Effector memory CD4-positive, alpha-beta T cell (primary cell): ENCODE measurements around the gene SKIC3.

Experiments
- DNase-seq, 3 donors: peaks; one replicate each; pipeline ENCODE4 v3.0.0-alpha.2; 2020
- H3K27ac ChIP-seq: 2 replicates; pipeline ENCODE4 v1.7.0; 2013; ENCODE audit warnings: mild to moderate bottlenecking, low read length, moderate library complexity; ENCODE audit not compliant: insufficient read depth, poor library complexity, severe bottlenecking
- H3K27me3 ChIP-seq: replicated peaks from 2 replicates; pipeline ENCODE4 v1.7.0; 2013; ENCODE audit warnings: mild to moderate bottlenecking, low read length; ENCODE audit not compliant: insufficient read depth, control insufficient read depth, poor library complexity, severe bottlenecking
- H3K36me3 ChIP-seq: 2 replicates; pipeline ENCODE4 v1.7.0; 2013; ENCODE audit warnings: mild to moderate bottlenecking, low read length, moderate library complexity; ENCODE audit not compliant: control insufficient read depth, insufficient read depth
- H3K4me1 ChIP-seq: 2 replicates; pipeline ENCODE4 v1.7.0; 2013; ENCODE audit warnings: low read length, mild to moderate bottlenecking; ENCODE audit not compliant: control insufficient read depth, insufficient read depth, poor library complexity, severe bottlenecking
- H3K4me3 ChIP-seq: 2 replicates; pipeline ENCODE4 v1.7.0; 2013; ENCODE audit warnings: low read length, low read depth, mild to moderate bottlenecking; ENCODE audit not compliant: insufficient read depth, poor library complexity, severe bottlenecking
- H3K9me3 ChIP-seq: 2 replicates; pipeline ENCODE4 v1.7.0; 2013; ENCODE audit warnings: mild to moderate bottlenecking, low read length, moderate library complexity; ENCODE audit not compliant: control insufficient read depth

The SKIC3 gene

GRCh38 chr5:95533761-95534160, 21.0 kb downstream of the SKIC3 start:
- Histone ChIP-seq H3K27me3 (no peaks in the 10 kb centered on the region), H3K4me3 (no peak overlapping the region), H3K27ac (no peak overlapping the region), H3K36me3 (peaks cover 38% of the 10 kb centered on the region), H3K4me1 (no peaks in the 10 kb centered on the region), H3K9me3 (no peaks in the 10 kb centered on the region)
- no peak for DNase-seq

DNA sequence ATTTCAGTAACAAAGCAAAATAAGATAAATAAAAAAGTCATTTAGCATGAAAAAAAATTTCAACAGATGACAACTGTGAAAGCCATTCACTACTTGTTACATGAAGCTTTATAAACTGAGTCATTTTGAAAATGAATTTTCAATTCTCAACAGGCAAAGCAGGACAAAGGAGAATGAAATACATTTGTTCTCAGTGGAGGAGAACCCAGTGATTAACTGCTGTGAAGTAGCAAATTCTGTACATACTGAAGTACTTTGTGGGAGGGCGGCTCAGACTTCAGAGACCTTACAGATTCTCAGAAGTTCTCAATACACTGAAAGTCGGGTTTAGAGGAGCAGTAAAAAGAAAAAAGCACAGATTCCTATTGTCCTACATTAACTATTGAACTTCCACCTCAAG, 21.7 kb downstream of the SKIC3 start:
- peaks cover 45% of the 10 kb centered on the region for H3K36me3 ChIP-seq
- no peak for DNase-seq
- no peaks in the 10 kb centered on the region for H3K9me3 ChIP-seq
- no peak overlapping the region for H3K27ac ChIP-seq
- no peak overlapping the region for H3K4me3 ChIP-seq
- no peaks in the 10 kb centered on the region for H3K4me1 ChIP-seq
- H3K27me3 ChIP-seq: no peaks in the 10 kb centered on the region

DNA sequence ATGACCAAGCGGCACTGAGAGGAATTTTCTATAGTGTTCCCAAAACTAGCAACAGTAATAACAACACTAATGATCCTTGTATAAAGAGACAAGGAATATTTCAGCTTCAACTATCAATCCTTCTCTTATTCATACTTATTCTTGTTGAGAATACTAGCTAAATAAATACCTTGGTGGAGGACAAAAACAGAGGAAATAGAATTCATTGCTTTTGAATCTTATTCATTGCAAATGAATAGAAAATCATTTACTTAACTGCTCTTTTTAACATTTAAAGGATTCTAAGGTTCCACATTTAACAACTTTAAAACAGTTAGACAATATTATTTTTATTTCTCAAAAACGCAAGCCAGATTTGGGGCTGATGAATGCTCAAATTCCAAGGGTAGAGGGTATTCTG, 22.4 kb downstream of the SKIC3 start:
- no peaks in the 10 kb centered on the region for H3K27me3 ChIP-seq
- H3K36me3 ChIP-seq: peaks cover 46% of the 10 kb centered on the region
- no peaks in the 10 kb centered on the region for H3K9me3 ChIP-seq
- no peak overlapping the region for H3K4me3 ChIP-seq
- no peak for DNase-seq
- no peaks in the 10 kb centered on the region for H3K4me1 ChIP-seq
- no peak overlapping the region for H3K27ac ChIP-seq

DNA sequence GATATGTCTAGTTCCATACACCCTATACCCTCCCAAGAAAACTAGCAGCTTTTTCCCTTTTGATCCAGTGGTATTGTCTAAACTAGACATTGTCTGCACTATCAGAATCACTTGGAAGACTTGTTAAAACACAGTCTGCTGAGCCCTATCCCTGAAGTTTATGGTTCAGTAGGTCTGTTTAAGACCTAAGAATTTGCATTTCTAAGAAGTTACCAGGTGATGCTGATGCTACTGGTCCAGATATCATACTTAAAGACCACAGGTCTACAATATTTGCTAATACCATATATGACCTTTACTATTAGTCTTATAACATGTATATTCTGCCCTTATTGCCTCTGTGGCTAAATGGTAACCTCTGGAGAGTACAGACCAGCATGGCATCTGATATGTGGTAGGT, 23.3 kb downstream of the SKIC3 start:
- H3K9me3 ChIP-seq: no peaks in the 10 kb centered on the region
- peaks cover 38% of the 10 kb centered on the region for H3K36me3 ChIP-seq
- no peak overlapping the region for H3K4me3 ChIP-seq
- H3K27me3 ChIP-seq: no peaks in the 10 kb centered on the region
- H3K27ac ChIP-seq: no peak overlapping the region
- no peak for DNase-seq
- no peaks in the 10 kb centered on the region for H3K4me1 ChIP-seq

DNA sequence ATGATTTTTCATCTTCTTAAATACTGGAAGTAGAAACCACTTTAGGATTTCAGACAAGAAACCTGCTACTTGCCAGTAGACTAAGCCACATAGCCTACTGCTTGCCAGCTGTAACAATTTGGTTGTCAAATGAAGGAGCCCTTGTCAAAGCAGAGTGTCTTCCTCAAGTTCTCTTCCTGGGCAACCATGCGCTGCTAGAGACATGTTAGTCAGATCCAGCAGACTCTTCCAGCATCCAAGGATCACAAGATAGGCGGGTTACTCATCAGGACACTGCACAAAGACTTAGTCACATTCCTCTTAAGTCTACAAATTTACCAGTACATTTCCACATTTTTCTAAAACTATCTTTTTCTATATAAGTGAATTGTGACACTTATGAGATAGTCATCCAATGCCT, 24.4 kb downstream of the SKIC3 start:
- no peaks in the 10 kb centered on the region for H3K27me3 ChIP-seq
- H3K27ac ChIP-seq: no peak overlapping the region
- no peaks in the 10 kb centered on the region for H3K9me3 ChIP-seq
- DNase-seq: no peak
- H3K4me3 ChIP-seq: no peak overlapping the region
- H3K36me3 ChIP-seq: peaks cover 38% of the 10 kb centered on the region
- H3K4me1 ChIP-seq: no peaks in the 10 kb centered on the region

- Histone ChIP-seq H3K36me3 (peaks cover 45% of the 10 kb centered on the region), H3K27me3 (no peaks in the 10 kb centered on the region), H3K4me3 (no peak overlapping the region), H3K9me3 (no peaks in the 10 kb centered on the region), H3K27ac (no peak overlapping the region), H3K4me1 (no peaks in the 10 kb centered on the region)
- no peak for DNase-seq
Measured at GRCh38 chr5:95528565-95528964, 26.2 kb downstream of the SKIC3 start.

DNA sequence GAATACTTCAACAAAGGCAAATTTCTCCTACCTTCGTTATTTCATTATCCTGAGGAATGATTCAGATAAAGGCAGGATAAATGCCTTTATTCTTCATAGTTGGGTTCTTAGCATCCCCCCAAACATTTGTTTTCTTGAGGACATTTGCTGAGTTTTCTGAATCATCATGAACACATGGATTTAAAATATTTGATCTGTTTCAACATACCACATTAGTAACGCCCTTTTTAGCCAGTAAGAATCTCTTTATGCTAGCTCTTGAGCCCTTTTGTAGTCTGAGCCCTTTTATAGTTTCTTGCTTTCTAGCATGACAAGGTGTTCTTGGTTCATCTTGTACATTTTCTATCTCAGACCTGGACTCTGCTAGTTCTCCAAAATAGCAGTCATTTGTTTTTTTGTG, 27.9 kb downstream of the SKIC3 start:
- no peak overlapping the region for H3K27ac ChIP-seq
- H3K36me3 ChIP-seq: peaks cover 54% of the 10 kb centered on the region
- no peak overlapping the region for H3K4me3 ChIP-seq
- DNase-seq: no peak
- no peaks in the 10 kb centered on the region for H3K27me3 ChIP-seq
- no peaks in the 10 kb centered on the region for H3K9me3 ChIP-seq
- H3K4me1 ChIP-seq: no peaks in the 10 kb centered on the region

- no peak for DNase-seq
- Histone ChIP-seq H3K36me3 (peaks cover 55% of the 10 kb centered on the region), H3K27ac (no peak overlapping the region), H3K27me3 (no peaks in the 10 kb centered on the region), H3K9me3 (no peaks in the 10 kb centered on the region), H3K4me1 (no peaks in the 10 kb centered on the region), H3K4me3 (no peak overlapping the region)
Measured at GRCh38 chr5:95524423-95524822, 30.4 kb downstream of the SKIC3 start.

- no peak overlapping the region for H3K4me3 ChIP-seq
- no peaks in the 10 kb centered on the region for H3K9me3 ChIP-seq
- no peak overlapping the region for H3K27ac ChIP-seq
- peaks cover 70% of the 10 kb centered on the region for H3K36me3 ChIP-seq
- no peaks in the 10 kb centered on the region for H3K27me3 ChIP-seq
- DNase-seq: no peak
- H3K4me1 ChIP-seq: no peaks in the 10 kb centered on the region
Measured at GRCh38 chr5:95520206-95520605, 34.6 kb downstream of the SKIC3 start.

GRCh38 chr5:95519681-95520080, 35.1 kb downstream of the SKIC3 start:
- H3K36me3 ChIP-seq: peaks cover 69% of the 10 kb centered on the region
- no peak overlapping the region for H3K4me3 ChIP-seq
- no peak for DNase-seq
- H3K27ac ChIP-seq: no peak overlapping the region
- H3K27me3 ChIP-seq: no peaks in the 10 kb centered on the region
- H3K9me3 ChIP-seq: no peaks in the 10 kb centered on the region
- no peaks in the 10 kb centered on the region for H3K4me1 ChIP-seq

- Histone ChIP-seq H3K27ac (no peak overlapping the region), H3K9me3 (no peaks in the 10 kb centered on the region), H3K36me3 (peaks cover 72% of the 10 kb centered on the region), H3K4me1 (no peaks in the 10 kb centered on the region), H3K27me3 (no peaks in the 10 kb centered on the region), H3K4me3 (no peak overlapping the region)
- no peak for DNase-seq
Measured at GRCh38 chr5:95519151-95519550, 35.6 kb downstream of the SKIC3 start.
